GM18517 (cell line): ENCODE measurements around the gene IL18.
"Not testable (repeated sequence)": the region's sequence is repeated elsewhere in the genome, so short reads cannot be mapped to it uniquely, and the experiment has no call there.

Source experiments
- ATAC-seq: cut with Tn5 transposase; IDR thresholded peaks from one replicate; pipeline ENCODE4 v1.9.1; 2021; ENCODE audit warnings: mild to moderate bottlenecking, moderate library complexity; ENCODE audit not compliant: unreplicated experiment

IL18 gene

DNA sequence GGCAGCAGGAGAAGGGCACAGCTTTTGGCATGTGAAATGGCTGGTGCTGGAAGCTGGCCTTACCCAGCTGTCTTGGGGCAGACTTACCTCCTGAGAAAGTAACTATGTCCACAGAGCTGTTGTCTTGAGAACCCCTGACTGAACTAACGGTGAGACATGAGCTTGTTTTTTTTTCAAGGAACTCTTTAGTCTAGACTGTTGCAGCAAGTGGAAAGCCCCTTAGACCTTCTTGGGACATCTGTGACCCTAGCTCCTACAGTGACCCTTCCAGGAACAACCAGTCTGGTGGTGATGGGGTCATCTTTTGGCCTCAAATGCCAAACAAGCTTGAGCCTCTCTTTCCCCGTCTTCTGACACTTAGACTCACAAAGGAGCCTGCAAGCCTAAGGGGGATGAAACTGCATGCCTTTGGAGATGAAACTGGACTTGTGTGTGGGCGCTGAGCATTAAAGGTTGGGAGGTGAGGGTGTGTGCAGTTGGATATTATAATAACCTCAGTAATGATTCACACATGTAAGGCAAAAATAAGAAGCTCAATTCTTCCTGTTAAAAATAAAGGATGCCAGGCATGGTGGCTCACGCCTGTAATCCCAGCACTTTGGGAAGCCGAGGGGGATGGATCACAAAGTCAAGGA, 41.8 kb downstream of the IL18 start:
- no peak for ATAC-seq

DNA sequence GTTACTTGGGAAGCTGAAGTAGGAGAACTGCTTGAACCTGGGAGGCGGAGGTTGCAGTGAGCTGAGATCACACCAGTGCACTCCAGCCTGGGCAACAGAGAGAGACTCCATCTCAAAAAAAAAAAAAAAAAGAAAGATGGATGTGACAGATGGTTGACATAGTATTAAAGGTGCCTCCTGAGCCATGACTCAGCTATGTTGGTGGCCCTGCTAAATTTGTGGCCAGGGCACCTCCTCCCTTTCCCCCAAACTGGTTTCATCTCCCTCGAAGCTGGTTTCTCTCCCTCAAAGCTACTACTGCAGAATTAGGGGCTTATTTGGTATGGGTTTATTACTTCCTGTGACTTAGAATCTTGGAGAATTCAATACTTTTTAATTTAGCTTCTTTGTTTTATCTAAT, 45.7 kb downstream of the IL18 start:
- ATAC-seq: no peak

DNA sequence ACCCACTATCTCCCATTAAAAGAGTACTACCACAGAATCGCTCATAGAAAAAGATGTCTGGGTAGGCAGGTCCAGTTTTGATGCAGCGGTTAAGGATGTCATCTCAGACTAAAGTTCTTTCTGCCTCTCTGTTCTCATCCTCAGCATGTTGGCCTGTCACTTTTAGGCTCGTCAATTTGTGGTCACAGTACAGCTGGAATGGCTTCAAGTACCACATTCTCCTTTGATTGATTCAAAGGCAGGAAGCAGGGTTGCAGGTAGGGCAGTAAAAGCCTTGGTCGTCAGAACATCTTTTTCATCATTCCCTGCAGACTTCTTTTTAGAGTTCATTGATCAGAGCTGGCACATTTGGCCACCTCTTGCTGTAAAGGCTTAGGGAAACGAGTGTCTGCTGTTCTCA, 48.5 kb downstream of the IL18 start:
- no peak for ATAC-seq

DNA sequence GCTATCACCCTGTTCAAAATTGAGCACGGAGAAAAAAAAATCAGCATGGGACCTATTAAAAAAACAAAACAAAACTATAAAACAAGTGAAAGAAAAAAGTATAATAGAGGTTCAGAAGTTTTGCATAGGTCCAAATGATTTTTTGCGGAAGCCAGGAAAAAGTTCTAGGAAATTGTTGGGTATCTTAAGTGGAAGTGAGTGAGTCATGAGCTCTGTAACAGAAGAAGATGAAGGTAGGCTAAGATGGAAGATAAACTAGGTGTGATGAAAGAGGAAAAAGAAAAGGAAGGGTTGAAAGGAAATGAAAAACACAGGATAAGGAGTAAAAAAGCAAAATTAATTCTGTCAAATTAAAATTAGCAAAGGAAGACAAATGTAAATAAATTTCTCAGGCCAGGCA, 49.4 kb downstream of the IL18 start:
- ATAC-seq: no peak

DNA sequence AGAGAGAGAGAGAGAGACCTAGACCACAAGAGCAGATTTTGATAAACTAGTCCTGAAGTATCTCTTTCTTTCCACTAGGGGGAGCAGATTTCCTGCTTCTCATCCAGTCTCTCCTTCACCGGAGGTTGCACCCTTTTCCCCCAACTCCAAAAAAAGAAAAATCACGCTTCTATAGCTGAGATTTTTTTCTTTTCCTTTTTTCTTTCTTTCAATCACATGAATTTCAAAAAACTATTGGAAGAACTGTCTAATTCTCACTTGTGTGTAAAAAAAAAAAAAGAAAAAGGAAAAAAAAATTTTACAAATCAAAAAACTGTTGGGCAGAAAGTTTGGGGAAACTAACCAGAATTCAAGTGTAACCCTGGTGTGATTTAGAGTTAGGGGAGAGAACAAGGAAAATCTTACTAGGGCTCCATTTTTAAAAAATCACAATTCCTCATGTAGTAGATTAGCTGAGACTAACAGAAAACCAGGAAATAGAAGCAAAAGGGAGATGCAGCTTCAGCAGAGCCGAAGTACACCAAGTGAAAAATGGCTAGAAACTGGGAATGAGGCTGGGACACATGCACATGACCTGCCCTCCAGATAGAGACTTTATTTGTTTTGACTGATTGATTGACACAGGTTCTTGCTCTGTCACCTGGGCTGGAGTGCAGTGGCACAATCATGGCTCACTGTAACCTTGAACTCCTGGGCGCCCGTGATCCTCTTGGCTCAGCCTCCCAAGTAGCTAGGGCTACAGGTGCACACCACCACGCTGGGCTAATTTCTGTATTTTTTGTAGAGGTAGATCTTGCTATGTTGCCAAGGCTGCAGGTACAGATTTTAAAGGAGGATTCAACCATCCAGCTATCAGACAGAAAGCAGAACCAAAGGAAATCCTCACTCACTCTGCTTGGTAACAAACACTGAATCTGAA, 50.1 kb downstream of the IL18 start:
- peak; percentile 59 for ATAC-seq

DNA sequence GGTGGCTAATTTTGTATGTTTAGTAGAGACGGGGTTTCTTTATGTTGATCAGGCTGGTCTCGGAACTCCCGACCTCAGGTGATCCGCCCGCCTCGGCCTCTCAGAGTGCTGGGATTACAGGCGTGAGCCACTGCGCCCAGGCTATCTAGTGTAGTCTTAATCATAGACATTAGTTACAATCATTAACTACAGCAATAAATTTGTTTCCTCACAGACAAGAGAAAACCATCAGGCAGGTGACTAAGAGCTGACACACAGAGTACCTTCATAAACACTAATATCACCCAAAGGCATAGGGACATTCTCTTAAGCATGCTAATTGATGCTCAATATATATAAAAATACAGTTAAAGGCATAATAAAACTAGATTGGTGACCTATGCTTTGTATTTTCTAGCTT, 57.8 kb downstream of the IL18 start:
- ATAC-seq: no peak

DNA sequence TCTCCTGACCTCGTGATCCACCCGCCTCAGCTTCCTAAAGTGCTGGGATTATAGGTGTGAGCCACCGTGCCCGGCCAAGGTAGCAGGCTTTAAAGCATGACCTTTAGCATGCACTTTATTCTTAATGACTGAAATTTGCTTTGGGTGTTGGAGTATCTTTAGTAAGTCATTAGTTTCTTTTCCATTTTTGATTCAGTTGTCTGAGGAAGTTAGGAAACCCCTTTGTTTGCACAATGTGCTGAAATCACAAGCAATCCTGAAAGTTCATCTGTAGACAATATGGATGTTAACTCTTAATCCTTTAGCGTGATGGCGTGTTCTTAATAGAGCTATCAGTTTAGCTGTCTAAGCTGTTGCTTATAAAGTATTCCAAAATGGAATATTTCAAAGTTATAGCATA, 60.4 kb downstream of the IL18 start:
- no peak for ATAC-seq

DNA sequence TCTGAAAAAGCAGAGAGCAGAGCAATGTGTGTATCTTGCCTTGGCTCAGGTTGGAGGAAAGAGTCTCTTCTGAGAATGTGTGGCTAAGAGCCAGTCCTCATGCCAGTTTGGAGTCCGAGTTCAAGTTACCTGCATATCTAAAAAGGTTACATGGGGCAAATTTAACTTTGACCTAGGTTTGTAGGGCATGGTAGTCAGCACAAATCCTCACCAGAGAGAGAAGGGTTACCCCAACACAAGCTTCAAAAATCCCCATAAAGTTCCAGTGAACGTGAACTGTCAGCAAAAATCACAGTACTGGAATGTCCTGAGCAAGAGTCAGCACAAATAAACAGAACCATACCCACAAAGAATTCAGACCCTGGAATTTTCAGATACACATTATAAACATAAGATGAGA, 63.4 kb downstream of the IL18 start:
- ATAC-seq: no peak

DNA sequence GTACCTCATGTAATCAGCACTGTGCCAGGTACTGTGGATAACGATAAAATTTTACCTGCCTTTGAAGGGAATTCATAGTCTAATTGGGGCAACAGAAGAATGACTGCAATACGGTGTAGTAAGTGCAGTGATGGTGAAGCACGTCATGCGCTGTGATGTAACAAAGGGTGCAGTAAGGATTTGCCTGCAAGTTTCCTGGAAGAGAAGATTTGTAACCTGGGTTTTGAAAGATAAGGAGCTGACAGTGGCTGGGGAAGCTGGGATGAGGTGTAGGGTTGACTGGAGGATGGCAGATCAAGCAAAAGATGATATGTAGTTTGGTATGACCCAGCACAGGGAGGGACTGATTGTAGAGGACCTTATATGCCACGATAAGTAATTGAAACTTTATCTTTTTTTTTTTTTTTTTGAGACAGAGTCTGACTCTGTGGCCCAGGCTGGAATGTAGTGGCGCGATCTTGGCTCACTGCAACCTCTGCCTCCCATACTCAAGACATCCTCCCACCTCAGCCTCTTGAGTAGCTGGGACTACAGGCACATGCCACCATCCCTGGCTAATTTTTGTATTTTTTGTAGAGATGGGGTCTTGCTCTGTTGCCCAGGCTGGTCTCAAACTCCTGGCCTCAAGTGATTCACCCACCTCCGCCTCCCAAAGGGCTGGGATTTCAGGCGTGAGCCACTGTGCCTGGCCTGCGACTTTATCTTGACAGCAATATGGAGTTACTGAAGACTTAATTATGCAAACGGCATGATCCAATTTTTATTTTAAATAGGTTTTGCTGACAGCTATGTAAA, 66.0 kb downstream of the IL18 start:
- no peak for ATAC-seq

DNA sequence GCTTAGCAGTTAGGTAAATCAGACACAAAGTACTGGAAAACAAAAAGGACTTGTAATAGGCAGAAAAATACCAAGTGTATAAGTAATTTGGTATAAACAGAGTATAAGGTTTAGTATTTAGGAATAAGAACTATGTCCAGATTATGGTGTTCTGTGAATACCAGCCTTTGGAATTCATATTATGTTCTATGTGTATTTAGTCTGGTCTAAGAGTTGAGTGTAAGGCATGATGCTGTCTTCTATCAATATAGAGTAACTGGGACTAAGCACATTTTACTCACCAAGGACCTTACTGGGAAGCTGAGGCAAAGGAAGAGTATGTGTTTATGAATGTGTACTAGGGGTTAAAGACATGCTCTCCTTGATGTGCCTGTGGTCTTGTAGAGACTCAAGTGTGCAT, 67.7 kb downstream of the IL18 start:
- ATAC-seq: no peak

DNA sequence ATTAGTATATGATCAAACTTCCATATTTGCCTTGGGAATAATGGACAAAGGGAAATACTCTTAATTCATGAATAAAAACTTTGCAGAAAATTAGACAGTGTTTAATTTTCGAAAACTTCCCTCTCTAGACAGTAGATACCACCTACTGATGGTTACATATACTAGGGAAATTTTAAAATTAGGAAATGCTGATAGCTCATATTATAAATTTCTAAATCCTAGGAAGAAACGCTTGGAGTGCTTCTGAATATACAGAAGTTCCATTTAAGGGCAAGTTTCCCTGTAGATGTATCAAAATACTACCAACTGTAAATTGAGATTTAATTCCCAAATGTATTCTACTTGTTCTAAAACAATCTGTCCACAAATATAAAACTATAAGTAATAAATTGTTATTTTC, 68.6 kb downstream of the IL18 start:
- not testable (repeated sequence) for ATAC-seq
